Measurements from ENCODE around the gene MYOF.
"Not testable (repeated sequence)": the region's sequence is repeated elsewhere in the genome, so short reads cannot be mapped to it uniquely, and the experiment has no call there.

Gene MYOF

DNA sequence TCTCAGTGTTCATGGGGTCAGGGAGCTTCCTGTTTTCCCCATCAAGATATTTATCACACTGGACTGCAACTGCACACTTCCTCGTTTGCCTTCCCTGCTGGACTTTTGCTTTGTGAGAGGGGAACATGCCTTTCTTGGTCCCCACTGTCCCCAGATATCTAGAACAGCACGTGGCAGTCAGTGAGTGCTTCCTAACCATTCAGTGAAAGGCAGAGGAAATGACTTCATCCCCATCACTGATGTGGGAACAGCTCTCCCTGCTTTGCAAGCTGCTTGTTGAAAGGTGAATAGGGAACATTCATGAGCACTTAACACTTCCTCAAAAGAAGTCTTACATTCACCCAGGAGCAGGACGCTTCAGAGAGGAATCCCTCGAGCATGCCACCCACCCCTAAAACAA lies 135.4 kb downstream of the MYOF start:
- no peak for DNase-seq (ENCODE audit: low spot score)

DNA sequence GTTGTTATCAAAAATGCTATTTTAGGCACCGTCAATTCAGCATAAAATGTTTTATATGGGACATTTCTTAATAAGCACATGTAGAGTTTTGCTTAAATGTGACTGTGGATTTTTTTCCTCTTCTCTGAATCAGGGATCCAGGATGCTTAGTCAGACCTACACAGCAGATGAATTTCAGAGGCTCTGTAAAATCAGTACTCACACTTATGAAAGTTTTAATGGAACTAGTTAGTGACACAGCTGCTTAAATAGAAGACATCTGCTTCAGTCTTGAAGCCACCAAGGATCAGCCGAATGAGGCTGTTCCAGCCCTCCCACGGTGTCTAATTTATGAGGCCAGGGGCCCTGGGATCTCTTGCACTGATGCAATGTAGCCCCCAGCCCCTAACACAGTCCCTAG lies 136.0 kb downstream of the MYOF start:
- DNase-seq (ENCODE audit: low spot score), result no peak

DNA sequence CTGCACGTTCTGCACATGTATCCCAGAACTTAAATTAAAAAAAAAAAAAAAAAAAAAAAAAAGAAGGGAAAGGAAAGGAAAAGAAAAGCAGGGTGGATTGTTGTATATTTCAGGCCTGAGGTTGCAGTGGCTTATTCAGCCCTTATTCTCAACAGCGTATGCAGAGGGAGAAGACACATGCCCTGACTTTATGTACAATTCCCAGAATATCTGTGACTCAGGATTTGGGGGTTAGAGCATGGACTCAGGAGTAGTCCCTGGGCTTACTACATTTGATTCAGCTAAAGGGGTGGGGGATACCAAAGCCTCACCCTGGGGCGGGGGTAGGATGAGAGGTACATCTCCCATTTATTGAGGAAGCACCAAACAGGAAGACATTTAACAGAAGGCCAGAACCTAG lies 137.4 kb downstream of the MYOF start:
- DNase-seq (ENCODE audit: low spot score), result no peak

DNA sequence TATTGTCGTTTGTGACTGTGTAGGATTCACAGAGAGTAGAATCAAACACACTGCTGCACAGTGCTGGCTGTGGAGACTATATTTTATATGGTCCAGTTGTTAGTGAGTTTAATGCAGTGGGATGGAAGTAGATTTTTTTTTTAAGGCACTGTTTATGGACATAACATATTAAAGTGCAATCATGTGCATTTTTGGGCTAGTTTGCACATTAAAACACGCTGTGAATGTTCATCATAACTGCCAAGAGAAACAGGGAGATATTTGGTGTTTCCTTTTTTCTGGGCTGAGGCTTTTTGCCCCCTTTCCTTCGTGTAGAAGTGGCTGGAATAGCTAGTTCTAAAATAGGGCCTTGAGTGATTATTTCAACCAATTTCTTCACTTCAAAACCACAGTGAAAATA lies 139.2 kb downstream of the MYOF start:
- DNase-seq (ENCODE audit: low spot score), result no peak

DNA sequence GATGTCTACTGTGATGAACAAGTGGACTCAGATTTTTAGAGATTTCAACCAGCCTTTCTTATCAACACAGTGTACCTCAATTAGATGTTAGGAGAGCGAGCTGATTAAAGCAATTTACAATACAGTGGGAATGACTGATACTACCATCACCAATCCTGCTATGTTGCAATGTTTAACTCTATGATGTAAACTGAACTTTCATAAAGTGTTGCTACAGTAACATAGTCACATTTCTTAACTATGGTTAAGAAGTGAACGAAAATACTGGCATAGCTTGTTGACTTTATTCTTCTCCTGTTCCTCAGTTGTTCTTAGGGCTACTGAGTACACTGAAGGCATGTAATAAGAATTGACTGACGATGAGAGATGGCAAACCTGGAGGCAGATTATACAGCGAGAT lies 139.8 kb downstream of the MYOF start:
- DNase-seq (ENCODE audit: low spot score), result no peak

DNA sequence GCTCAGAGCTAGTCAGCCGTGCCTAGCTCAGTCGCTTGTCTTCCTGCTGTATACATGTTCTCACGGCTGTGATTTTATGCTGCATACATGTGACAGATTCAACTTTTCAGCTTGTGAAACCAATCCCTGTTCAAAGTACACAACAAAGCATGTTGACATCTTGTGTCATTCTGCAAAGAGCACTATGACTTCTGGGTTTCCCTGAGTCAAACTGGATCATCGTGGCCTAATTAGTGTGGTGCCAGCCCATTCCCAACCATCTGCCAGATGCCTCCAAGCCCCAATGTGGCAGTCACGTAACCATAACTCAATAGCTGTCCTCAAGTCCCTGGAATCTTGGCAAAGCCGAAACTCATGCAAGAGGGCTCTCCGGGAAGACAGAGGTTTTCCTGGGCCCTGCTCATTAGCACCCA lies 144.8 kb downstream of the MYOF start:
- no peak for DNase-seq (ENCODE audit: low spot score)

DNA sequence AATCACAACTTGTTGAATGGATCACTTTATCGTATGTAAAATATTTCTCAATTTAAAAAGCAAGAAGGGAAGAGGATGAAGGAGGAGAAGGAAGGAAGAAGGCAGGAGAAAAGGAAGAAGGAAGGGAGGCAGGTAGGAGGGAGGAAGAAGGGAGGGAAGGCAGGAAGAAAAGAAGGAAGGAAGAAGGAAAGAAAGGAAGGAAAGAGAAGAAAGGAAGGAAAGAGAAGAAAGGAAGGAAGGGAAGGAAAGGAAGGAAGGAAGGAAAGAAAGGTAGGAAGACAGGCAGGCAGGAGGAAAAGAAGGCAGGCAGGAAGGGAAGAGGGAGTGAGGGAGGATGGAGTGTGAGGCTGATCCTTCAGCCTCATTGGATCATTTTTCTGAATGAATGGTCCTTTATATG lies 145.5 kb downstream of the MYOF start:
- DNase-seq (ENCODE audit: low spot score), result no peak

DNA sequence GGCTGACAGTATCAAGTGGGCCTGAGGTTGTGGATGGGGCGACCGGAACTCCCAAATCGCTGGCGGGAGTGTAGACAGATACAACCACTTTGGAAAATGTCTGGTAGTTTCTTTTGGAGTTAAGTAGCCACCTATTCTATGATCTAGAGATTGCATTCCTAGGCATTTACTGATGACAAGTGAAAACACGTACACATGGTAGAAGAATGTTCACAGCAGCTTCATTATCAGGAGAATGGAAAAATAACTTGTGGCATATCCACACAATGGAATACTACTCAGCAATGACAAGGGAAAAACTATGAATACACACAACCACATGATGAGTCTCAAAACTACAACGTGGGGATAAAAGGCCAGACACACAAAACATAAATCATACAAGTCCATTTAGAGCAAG lies 146.0 kb downstream of the MYOF start:
- DNase-seq (ENCODE audit: low spot score), result no peak

DNA sequence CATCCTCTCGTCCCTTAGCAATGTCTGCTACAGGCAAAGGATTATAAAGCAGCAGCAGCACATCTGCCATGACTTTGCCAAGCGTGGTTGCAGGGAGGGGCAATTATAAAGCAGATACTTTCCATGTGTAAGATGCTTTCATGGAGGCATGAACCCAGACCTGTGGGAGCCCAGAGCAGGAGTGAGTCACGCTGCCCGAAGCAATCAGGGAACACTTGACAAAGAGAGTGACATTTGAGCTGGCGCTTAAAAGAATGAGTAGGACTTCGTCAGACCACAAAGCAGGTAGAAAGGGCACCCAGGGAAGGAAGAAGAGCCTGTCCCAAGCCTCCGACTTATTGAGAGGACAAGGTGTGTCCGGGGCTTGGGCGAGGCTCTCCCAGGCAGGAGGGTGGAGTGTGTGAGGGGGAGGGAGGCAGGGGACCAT lies 147.2 kb downstream of the MYOF start:
- no peak for DNase-seq (ENCODE audit: low spot score)

DNA sequence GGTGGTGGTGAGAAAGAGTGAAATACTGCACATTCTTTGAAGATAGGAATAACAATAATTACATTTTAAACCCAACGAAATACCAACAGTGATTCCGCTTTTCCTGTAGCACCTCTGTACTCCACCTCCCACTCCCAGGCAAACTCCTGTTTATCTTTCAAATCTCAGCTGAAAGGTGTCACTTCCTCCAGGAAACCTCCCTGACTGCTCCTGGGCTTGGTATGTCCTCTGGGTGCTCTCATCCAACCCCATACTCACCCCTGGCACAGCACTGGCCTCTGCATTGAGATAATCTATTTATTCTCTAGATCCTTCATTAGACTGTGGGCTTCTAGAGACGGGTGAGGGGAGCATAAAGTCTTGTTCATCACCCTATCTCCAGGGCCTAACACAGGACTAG lies 148.0 kb downstream of the MYOF start:
- DNase-seq (ENCODE audit: low spot score), result no peak

DNA sequence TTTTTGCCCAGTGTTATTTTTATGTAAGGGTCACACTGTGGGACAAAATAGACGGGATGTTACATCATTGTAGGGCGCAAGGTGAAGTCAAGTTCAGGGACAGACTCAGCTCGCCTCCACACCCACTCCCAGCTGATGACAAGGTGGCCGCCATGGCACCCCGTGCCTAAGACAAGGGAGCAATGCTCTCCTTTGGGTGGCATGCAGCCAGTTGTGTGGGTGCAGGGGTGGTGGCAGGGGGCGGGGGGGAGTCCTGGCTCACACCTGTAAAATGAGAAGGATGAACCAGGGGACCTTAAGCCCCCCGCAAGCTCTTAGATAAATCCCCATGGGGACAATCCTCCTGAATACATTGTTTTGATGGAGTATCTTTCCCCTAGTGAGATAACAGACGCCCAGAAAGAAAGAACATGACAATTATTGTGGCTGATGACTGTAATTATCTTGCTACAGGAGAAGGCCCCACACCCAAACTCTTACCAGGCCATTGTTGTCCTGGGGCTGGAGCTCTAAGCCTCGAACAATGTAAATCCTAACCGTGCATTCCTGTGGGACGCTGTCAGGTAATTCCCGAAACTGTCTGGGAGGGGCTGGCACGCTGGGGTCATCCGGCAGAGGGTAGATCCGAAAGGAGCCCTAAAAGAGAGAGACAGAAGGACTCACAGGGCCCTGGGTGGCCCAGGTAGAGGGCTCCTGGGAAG lies 148.7 kb downstream of the MYOF start:
- no peak for DNase-seq (ENCODE audit: low spot score)

DNA sequence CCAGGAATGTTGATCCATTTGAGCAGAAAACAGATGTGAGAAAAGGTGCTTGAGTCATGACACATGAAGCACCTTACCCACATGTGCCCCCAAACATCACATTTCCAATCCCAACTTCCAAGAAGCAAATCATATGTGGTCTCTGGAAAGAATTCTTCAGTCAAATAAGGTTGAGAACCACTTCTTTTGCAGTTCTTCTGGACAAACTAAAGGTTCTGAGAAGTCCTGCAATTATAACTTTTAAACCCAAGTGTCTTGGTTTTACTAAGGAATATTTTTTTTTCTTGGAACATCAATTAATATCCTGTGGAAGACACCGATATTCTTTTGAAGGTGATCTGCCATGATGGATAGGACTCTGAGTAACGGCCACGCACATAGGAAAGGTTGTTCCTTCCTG lies 151.3 kb downstream of the MYOF start:
- no peak for DNase-seq (ENCODE audit: low spot score)

DNA sequence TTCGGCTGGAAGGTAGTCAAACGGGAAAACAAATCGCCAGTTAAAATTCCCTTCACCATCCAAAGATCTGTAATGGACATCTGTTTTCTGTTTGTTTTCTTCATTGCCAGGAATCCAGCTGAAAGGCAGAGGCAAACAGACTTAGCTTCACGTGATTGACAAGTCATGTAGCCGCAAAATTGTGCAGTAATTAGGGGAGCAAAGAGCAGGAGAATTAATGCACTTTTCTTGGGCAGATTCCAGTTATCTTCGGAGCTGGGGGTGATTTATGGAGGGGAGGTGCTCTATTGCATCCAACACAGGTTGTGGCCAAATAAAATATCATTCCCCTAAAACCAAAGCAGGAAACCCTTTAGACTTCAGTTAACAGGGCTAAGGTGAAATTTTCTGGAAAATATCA lies 162.2 kb downstream of the MYOF start:
- DNase-seq (ENCODE audit: low spot score), result no peak

DNA sequence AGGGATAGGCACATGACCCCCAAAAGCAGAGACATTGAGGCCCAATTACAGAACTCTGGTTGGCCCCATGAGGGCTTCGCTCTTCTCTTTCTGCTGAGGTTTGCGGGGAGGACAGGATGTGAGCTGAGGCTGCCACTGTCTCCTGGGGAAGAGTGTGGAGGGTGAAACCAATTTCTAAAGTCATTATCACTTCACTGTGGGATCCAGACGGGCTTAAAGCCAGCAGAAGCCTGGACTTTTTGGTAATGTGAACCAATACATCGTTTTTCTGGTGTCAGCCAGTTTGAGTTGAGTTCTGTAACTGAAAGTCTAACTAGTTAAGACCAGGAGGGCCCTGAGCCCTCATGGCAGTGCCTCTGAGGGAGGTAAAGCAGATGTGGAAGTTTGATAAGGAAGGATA lies 163.0 kb downstream of the MYOF start:
- DNase-seq (ENCODE audit: low spot score), result no peak

DNA sequence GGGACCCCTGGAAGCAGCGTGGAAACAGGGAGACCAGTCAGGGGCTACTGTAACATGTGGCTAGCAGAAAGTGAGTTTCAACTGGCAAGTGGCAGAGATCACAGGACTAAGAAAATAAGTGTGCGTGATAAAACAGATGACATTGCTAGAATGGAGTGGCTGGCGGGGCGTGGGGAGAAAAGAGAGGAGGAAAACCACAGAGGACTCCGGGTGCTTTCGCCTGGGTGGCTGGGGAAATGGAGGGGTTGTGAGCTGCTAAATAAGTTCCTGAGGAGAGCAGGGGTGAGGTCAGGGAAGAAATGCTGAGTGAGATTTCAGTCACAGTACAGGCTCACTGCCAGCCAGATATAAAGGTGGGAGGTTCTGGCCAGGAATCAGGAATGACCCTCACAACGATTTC lies 166.9 kb downstream of the MYOF start:
- no peak for DNase-seq (ENCODE audit: low spot score)

DNA sequence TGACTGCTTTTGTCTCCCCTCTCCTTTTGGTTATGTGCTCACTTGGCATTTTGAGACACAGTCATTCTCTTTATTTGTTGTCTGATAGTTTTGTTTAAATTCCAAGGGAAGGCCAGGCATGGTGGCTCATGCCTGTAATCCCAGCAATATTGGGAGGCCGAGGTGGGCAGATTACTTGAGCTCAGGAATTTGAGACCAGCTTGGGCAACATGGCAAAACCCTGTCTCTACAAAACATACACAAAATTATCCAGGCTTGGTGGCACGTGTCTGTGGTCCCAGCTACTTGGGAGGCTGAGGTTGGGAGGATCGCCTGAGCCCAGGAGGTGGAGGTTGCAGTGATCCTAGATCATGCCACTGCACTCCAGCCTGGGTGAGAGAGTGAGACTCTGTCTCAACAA lies 167.5 kb downstream of the MYOF start:
- DNase-seq (ENCODE audit: low spot score), result not testable (repeated sequence)

DNA sequence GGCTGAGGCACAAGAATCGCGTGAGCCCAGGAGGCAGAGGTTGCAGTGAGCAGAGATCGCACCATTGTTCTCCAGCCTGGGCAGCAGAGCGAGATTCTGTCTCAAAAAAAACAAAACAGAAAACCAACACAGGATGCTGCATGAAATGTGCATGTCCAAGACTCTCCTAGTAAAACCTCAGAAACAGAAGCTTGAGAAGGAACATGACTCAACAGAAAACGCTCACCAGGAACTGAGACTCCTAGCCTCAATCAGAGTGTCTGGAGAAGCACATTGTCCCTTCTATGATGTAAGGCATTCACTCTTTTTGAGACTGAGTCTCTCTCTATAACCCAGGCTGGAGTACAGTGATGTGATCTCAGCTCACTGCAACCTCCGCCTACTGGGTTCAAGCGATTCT lies 168.3 kb downstream of the MYOF start:
- DNase-seq (ENCODE audit: low spot score), result no peak

DNA sequence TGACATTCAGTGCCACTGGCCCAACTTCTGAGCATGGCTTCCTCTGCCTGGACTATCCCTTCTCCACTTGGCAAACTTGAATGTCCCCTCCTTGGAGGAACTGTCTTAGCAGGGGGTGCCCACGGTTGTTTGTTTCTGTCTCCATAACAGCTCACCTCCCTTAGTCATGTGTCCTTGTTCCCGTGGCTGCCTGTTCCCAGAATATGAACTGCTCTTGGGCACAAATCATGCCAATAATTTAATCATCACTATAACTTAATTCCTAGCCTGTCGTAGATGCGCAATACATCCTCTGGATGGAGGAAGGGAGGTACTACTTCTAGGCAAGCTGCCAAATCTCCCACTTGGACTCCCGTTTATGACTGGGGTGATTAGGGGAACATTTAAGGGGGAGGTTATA lies 173.1 kb downstream of the MYOF start:
- no peak for DNase-seq (ENCODE audit: low spot score)

DNA sequence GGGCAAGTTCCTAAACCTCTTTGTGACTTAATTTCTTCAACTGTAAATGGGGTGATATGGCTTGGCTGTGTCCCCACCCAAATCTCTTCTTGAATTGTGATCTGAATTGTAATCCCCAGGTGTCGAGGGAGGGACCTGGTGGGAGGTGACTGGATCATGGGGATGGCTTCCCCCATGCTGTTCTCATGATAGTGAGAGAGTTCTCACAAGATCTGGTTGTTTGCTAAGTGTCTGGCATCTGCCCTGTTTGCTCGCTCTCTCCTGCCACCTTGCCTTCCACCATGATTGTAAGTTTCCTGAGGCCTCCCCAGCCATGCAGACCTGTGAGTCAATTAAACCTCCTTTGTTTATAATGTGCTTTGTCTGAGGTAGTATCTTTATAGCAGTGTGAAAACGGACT lies 177.0 kb downstream of the MYOF start:
- no peak for DNase-seq (ENCODE audit: low spot score)

DNA sequence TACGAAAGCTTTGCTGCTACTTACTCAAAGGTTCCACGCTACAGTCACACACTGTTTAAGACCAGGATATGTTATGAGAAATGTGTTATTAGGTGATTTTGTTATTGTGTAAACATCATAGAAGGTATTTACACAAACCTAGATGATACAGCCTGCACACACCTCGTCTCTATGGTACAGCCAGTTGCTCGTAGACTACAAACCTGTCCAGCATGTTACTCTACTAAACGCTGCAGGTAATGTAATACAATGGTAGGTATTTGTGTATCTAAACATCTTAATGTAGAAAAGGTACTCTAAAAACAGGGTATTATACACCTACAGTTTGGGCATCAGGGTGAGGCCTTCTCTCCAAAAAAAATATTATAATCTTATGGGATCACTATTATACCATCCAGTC lies 181.2 kb downstream of the MYOF start:
- no peak for DNase-seq (ENCODE audit: low spot score)

DNA sequence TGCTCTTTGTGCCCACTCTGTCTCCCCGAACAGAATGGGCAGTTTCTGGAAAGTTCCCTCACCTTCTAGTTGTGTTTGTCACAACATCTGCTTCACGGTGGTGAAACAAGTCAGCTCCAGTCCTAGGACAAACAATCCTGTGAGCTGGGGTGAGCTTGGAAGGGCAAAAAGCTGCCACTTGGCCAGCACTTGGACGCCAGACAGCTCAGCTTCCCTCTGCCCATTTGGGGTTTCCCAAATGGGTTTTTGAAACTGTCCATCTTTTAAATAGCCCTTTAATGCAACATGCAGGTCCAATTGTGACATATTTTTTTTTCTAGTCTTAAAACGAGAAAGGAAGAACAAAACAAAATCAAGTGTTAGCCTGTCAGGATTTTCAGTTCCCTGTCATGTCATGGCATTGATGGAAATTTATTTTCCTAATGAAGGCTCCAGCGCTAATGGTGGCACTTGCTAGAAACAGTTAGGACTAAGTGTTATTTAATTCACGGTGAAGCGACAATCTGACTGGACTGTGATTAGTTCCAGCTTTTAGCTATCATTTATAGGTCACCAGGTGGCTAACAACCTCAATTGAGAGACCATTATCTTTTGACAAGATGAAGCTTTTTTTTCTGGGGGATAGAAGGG lies 181.7 kb downstream of the MYOF start:
- DNase-seq (ENCODE audit: low spot score), result no peak

DNA sequence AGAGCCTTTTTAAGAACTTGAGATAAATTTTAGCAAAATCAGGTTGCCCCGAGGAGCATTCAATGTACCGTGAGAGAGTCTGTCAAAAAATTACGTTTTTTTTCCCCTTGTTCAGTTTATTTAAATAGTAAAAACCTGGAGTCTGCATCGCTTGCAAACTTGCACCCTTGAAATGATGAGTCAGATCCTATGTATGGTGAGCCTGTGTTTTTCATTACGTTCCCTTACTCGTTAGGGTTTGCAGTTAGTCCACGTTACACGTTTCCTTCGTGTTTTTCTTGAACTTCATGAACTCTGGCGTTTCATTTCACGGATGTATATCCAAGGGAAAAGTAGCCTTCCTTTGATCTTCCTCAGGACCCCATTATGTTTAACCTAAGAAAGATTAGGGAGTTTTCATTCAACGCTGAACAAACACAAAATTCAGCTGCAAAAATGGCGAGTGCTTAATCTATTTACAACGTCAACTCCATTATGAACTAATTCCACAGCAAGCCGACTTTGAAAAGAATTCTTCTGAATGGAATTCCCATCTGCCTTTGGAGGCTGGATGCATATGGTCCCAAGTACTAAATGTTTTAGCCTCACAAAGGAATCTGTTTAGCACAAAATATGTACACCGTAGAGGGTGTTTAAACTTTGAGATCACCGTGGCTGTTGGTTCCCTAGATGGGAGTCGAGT lies 182.4 kb downstream of the MYOF start:
- no peak for DNase-seq (ENCODE audit: low spot score)

DNA sequence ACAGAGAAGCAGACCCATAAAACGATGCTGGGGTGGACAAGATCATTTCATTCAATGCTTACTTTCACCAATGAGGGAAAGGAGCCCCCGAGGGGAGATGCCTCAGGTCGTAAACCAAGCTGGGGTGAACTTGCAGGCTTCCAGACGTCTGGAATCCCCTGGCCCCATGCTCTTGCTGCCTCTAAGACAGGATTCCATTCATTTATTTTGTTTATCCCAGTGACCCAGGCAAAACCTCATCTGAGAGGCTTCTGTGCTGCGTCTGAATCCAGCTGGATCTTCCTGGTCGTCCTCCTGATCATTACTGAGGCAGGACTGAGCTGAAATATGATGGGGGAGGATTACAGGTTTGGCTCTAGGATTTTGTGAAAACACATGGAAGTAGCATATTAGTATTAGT lies 182.9 kb downstream of the MYOF start:
- no peak for DNase-seq (ENCODE audit: low spot score)

DNA sequence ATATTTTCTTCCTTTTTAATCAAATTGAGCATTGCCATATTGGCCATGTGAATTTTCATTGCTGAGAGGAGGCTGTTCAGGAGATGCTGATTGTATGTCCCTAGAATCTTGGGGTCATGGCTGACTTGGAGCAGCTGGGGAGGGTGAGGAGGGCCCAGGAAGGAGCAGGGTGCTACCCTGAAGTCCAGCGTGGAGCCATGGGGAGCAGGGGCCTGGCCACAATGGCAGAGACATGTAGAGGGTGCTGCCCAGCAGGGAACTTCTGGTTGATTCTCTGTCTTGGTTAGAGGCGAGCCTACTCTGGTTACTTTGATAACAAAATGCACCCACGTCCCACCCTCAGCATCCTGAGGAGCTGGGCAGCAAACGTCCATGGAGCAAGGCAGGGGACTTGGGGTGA lies 186.0 kb downstream of the MYOF start:
- DNase-seq (ENCODE audit: low spot score), result no peak
